ENCODE measurements around the gene PDGFRA.
"Not testable (repeated sequence)": the region's sequence is repeated elsewhere in the genome, so short reads cannot be mapped to it uniquely, and the experiment has no call there.

The PDGFRA gene

GRCh38 chr4:54231768-54232688 lies 2.9 kb downstream of the PDGFRA start:
- Histone ChIP-seq H4K20me1 (no peaks in the 10 kb centered on the region), H3K4me1 (no peaks in the 10 kb centered on the region), H3K36me3 (peaks cover 5% of the 10 kb centered on the region; the same call in 1 of the 2 replicates), H3K27ac (no peak overlapping the region), H3K4me3 (peak overlapping the region; percentile 38; the same call in 1 of the 2 replicates), H3K9me3 (peaks cover 64% of the 10 kb centered on the region), H3K27me3 (peaks cover 72% of the 10 kb centered on the region), H3K9ac (no peak overlapping the region), H3K4me2 (no peak overlapping the region)
- no peak for TF ChIP-seq Cebpa-rat (IDR thresholded peaks at IDR 0.05)

- Histone ChIP-seq H3K36me3 (peaks cover 5% of the 10 kb centered on the region; the same call in 1 of the 2 replicates), H3K4me1 (no peaks in the 10 kb centered on the region), H3K4me2 (peak overlapping the region; percentile 78), H4K20me1 (no peaks in the 10 kb centered on the region), H3K9me3 (peaks cover 51% of the 10 kb centered on the region), H3K4me3 (peak overlapping the region; percentile 63), H3K27me3 (peaks cover 59% of the 10 kb centered on the region), H3K9ac (no peak overlapping the region), H3K27ac (no peak overlapping the region)
- TF ChIP-seq Cebpa-rat (IDR thresholded peaks at IDR 0.05) = no peak
Observed at GRCh38 chr4:54233277-54233696, 4.2 kb downstream of the PDGFRA start.

- Histone ChIP-seq H3K36me3 (peaks cover 5% of the 10 kb centered on the region; the same call in 1 of the 2 replicates), H4K20me1 (no peaks in the 10 kb centered on the region), H3K27me3 (peaks cover 53% of the 10 kb centered on the region), H3K27ac (no peak overlapping the region), H3K9ac (no peak overlapping the region), H3K4me3 (peak overlapping the region; percentile 63), H3K4me1 (no peaks in the 10 kb centered on the region), H3K9me3 (peaks cover 45% of the 10 kb centered on the region), H3K4me2 (peak overlapping the region; percentile 78)
- TF ChIP-seq Cebpa-rat (IDR thresholded peaks at IDR 0.05) = peak; percentile 87
Observed at GRCh38 chr4:54233697-54234496, 4.8 kb downstream of the PDGFRA start.

GRCh38 chr4:54234497-54235205 lies 5.6 kb downstream of the PDGFRA start:
- H3K27ac ChIP-seq = no peak overlapping the region
- peaks cover 46% of the 10 kb centered on the region for H3K27me3 ChIP-seq
- peaks cover 43% of the 10 kb centered on the region for H3K9me3 ChIP-seq
- no peak overlapping the region for H3K4me3 ChIP-seq
- no peaks in the 10 kb centered on the region for H4K20me1 ChIP-seq
- no peak overlapping the region for H3K4me2 ChIP-seq
- TF ChIP-seq Cebpa-rat (IDR thresholded peaks at IDR 0.05) = no peak
- no peak overlapping the region for H3K9ac ChIP-seq
- peaks cover 5% of the 10 kb centered on the region; the same call in 1 of the 2 replicates for H3K36me3 ChIP-seq
- H3K4me1 ChIP-seq = no peaks in the 10 kb centered on the region

- Histone ChIP-seq H3K27me3 (peaks cover 29% of the 10 kb centered on the region), H3K9me3 (peaks cover 39% of the 10 kb centered on the region)
- not testable (repeated sequence) for H4K20me1 ChIP-seq, H3K4me2 ChIP-seq, H3K9ac ChIP-seq, H3K4me1 ChIP-seq, H3K4me3 ChIP-seq, H3K27ac ChIP-seq, H3K36me3 ChIP-seq
Observed at GRCh38 chr4:54236316-54236715, 7.2 kb downstream of the PDGFRA start.

GRCh38 chr4:54237770-54238169 lies 8.7 kb downstream of the PDGFRA start:
- H3K36me3 ChIP-seq = no peaks in the 10 kb centered on the region
- H3K4me2 ChIP-seq = no peak overlapping the region
- H3K4me3 ChIP-seq = no peak overlapping the region
- H3K27me3 ChIP-seq = peaks cover 15% of the 10 kb centered on the region
- H4K20me1 ChIP-seq = no peaks in the 10 kb centered on the region
- no peaks in the 10 kb centered on the region for H3K4me1 ChIP-seq
- no peak overlapping the region for H3K9ac ChIP-seq
- TF ChIP-seq Cebpa-rat (IDR thresholded peaks at IDR 0.05) = no peak
- H3K27ac ChIP-seq = no peak overlapping the region
- peaks cover 39% of the 10 kb centered on the region for H3K9me3 ChIP-seq

GRCh38 chr4:54238389-54238788 lies 9.3 kb downstream of the PDGFRA start:
- no peak for TF ChIP-seq Cebpa-rat (IDR thresholded peaks at IDR 0.05)
- no peak overlapping the region for H3K4me2 ChIP-seq

GRCh38 chr4:54241268-54241823 lies 12.3 kb downstream of the PDGFRA start:
- not testable (repeated sequence) for H4K20me1 ChIP-seq, H3K4me1 ChIP-seq, H3K4me3 ChIP-seq, H3K27me3 ChIP-seq, H3K36me3 ChIP-seq, H3K4me2 ChIP-seq, H3K27ac ChIP-seq, H3K9ac ChIP-seq
- H3K9me3 ChIP-seq = peaks cover 48% of the 10 kb centered on the region

More at GRCh38 chr4:54238389-54238788, 9.3 kb downstream of the PDGFRA start:
- Histone ChIP-seq H3K27me3 (peaks cover 8% of the 10 kb centered on the region), H4K20me1 (no peaks in the 10 kb centered on the region), H3K36me3 (no peaks in the 10 kb centered on the region), H3K9ac (no peak overlapping the region), H3K9me3 (peaks cover 39% of the 10 kb centered on the region), H3K4me1 (no peaks in the 10 kb centered on the region), H3K4me3 (no peak overlapping the region), H3K27ac (no peak overlapping the region)

- H3K9me3 ChIP-seq = peaks cover 50% of the 10 kb centered on the region
- not testable (repeated sequence) for H3K27ac ChIP-seq, H4K20me1 ChIP-seq, H3K4me1 ChIP-seq, H3K4me2 ChIP-seq, H3K4me3 ChIP-seq, H3K36me3 ChIP-seq, H3K9ac ChIP-seq, H3K27me3 ChIP-seq
Observed at GRCh38 chr4:54243541-54243940, 14.4 kb downstream of the PDGFRA start.

- H3K4me2 ChIP-seq, H3K27me3 ChIP-seq, H3K4me3 ChIP-seq, H3K9ac ChIP-seq, H3K36me3 ChIP-seq, H3K4me1 ChIP-seq, H3K27ac ChIP-seq, H4K20me1 ChIP-seq: not testable (repeated sequence)
- peaks cover 26% of the 10 kb centered on the region for H3K9me3 ChIP-seq
Observed at GRCh38 chr4:54252312-54252711, 23.2 kb downstream of the PDGFRA start.
